ENCODE results near the gene ARMC3.

DNA sequence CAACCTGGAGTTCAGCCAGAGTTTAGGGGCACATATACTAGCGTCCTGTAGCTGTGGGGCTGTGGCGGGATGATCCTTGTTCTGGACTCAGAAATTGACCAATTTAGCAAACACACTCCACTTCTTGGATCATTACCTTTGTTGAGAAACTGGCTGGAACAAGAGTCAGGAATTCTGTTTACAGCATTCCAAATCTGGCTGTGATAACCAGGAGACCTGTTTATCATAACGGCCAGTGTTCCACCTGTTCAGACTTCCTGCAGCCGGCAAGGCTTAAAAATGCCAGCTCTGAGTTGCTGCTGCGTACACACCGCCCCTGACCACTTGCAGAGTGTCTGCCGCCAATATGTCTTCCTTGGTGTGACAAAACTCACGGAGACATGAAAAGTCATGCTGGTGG lies 64.8 kb downstream of the ARMC3 start:
- TF ChIP-seq SUZ12 (IDR thresholded peaks at IDR 0.05; ENCODE audit: extremely low read depth, insufficient read depth, insufficient read length) = no peak
- no peak for TF ChIP-seq YY1 (IDR thresholded peaks at IDR 0.05; ENCODE audit: insufficient read depth, insufficient read length)

All from NT2/D1 (cell line).